Stimulated activated CD4-positive, alpha-beta T cell treated with anti-CD3 and anti-CD28 coated beads, Interleukin-1b, Interleukin-23, amount 100 ng/mL, for 1 hour (primary cell): ENCODE results near the gene COMMD7.
"Not testable (repeated sequence)": the region's sequence is repeated elsewhere in the genome, so short reads cannot be mapped to it uniquely, and the experiment has no call there.

Source experiments
- DNase-seq, 2 donors: peaks; one replicate each; pipeline ENCODE4 v3.0.0-alpha.2; 2020; ENCODE audit warnings: low read depth in 2 of 2

The COMMD7 gene

GRCh38 chr20:32765230-32765875 is 22.1 kb upstream of the COMMD7 start:
- not testable (repeated sequence) for DNase-seq

- no peak for DNase-seq
Measured at GRCh38 chr20:32764005-32764960, 21.0 kb upstream of the COMMD7 start.

- no peak for DNase-seq
Measured at GRCh38 chr20:32763202-32764004, 20.1 kb upstream of the COMMD7 start.

GRCh38 chr20:32762754-32763201 is 19.5 kb upstream of the COMMD7 start:
- DNase-seq, result no peak

- DNase-seq, result peak; percentile 29 to 66
Measured at GRCh38 chr20:32761831-32762753, 18.8 kb upstream of the COMMD7 start, which contains the start of gene DNMT3B. Gene DNMT3B, plus strand, starts transcription at chr20:32762385. Its CDS starts 17,939 bp downstream, at chr20:32780324.

GRCh38 chr20:32761417-32761830 is 18.2 kb upstream of the COMMD7 start:
- DNase-seq, result no peak

GRCh38 chr20:32756156-32756555 is 12.9 kb upstream of the COMMD7 start:
- DNase-seq, result no peak

- no peak for DNase-seq
Measured at GRCh38 chr20:32753731-32754130, 10.5 kb upstream of the COMMD7 start.

- DNase-seq, result no peak
Measured at GRCh38 chr20:32752458-32753250, 9.4 kb upstream of the COMMD7 start.

GRCh38 chr20:32751702-32752457 is 8.6 kb upstream of the COMMD7 start:
- DNase-seq, result no peak

- no peak for DNase-seq
Measured at GRCh38 chr20:32751293-32751692, 8.0 kb upstream of the COMMD7 start.

- DNase-seq, result no peak
Measured at GRCh38 chr20:32749914-32750637, 6.8 kb upstream of the COMMD7 start.

GRCh38 chr20:32742322-32743236 is 688 bp downstream of the COMMD7 start:
- no peak for DNase-seq

GRCh38 chr20:32741151-32741550 is 2.1 kb downstream of the COMMD7 start:
- no peak for DNase-seq

GRCh38 chr20:32737371-32738223 is 5.7 kb downstream of the COMMD7 start:
- no peak for DNase-seq

GRCh38 chr20:32731882-32732266 is 11.4 kb downstream of the COMMD7 start:
- no peak for DNase-seq

GRCh38 chr20:32729334-32729733 is 13.9 kb downstream of the COMMD7 start:
- DNase-seq, result not testable (repeated sequence)
